Measurements from ENCODE around the gene SCMH1.

Gene SCMH1

DNA sequence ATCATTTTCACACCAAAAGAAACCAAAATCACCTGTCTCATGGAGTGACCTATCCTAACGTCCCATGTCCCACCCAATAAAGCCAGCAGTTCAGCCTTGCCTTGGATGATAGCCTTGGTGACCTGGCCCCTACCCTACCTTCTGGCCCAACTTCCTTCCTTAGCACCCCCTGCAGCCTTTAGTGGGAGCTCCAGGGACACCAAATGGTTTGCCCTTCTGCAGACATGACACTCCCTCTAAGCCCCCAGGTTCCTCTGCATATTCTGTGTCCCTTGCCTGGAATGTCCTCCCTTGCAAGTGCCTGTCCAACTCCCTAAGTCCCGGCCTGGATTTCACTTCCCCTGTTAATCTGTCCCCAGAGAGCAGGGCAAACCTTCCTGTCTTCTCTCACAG lies 222.8 kb downstream of the SCMH1 start:
- TF ChIP-seq ZNF274 (IDR thresholded peaks at IDR 0.05; ENCODE audit: low read depth, low read length), result no peak
- H3K4me3 ChIP-seq (ENCODE audit: low read length), result no peak overlapping the region

DNA sequence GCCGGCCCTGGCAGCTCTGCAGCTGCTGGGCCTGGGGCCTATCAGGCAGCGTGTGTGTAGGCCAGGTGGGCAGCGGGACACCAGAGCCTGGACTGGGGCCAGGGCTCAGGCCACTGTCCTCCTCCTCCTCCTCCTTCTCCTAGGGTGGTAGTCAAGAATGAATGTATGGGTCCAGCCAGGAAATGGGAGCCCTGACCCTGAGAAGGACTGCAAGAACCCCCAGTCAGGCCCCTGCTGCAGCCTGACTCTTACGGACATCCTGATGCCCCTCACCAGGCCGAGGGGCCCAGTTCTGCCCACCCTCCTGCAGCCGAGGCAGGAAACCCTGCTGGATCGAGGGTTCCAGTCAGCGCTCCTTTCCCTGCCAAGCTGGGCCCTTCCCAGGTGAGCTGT lies 224.1 kb downstream of the SCMH1 start:
- no peak overlapping the region for H3K4me3 ChIP-seq (ENCODE audit: low read length)
- no peak for TF ChIP-seq ZNF274 (IDR thresholded peaks at IDR 0.05; ENCODE audit: low read depth, low read length)

DNA sequence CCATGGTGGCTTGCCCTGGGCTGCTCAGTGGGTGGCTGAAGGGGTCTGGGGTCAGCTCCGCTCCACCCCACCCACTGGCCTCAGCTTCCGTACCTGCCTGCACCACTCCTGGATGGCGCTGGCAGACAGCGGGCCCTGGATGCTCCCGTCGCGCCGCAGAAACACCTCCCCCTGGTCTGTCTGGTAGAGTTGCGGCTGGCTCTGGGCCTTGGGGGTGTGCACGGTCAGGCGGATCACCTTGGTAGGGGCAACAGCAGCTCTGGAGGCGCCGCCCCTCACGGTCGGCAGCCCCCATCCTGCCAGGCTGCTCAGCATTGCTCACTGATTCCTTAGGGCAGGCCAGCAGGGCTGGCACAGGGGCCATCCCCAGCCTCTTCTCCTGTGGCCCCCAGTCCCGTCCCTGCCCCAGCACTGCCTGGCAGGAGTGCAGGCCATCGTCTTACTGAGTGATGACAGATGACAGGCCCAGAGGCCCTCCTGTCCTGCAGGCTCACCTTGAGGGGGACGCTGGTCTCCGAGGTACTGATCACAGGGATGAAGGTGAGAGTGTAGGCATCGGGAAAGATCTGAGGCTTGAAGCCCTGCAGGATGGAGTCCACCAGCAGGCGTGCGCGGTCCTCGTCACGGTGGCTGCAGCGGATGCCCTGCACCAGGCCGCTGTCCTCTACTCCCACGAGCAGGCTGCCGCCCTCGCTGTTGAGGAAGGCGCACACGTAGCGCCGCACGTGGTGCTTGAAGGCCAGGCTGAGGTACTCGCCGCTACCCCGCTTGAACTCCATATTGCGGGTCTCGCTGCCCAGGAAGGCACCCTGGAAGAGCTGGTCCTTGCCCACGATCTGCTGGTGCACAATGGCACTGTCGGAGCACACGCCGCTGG lies 224.7 kb downstream of the SCMH1 start:
- H3K4me3 ChIP-seq (ENCODE audit: low read length), result no peak overlapping the region
- TF ChIP-seq ZNF274 (IDR thresholded peaks at IDR 0.05; ENCODE audit: low read depth, low read length), result no peak

DNA sequence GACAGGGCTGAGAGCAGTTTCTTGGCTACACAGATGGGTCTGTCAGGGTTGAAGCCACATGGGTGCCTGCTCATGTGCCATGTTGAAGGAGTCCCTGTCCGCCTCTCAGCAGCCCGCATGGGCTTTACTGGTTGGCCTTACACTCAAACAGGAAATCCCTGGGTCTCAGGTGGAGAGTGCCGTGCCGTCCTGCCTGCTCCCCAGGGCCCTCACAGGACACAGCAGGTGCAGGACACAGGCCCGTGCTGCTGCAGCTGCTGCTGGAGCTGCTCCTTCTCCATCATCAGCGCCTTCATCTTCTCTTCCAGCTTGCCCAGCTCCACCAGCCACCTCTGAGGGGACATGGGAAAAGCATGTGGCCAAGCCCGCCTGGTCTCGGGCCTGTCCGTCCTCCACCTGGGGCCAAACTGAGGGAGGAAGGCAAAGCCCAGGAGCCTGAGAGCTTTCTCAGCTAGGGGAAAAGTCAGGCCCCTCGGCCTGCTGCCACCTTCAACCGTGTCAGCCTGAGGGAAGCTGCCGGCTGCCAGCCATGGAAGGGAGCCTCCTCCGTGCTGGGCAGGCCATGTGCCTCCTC lies 226.1 kb downstream of the SCMH1 start:
- TF ChIP-seq ZNF274 (IDR thresholded peaks at IDR 0.05; ENCODE audit: low read depth, low read length), result no peak
- H3K4me3 ChIP-seq (ENCODE audit: low read length), result no peak overlapping the region

DNA sequence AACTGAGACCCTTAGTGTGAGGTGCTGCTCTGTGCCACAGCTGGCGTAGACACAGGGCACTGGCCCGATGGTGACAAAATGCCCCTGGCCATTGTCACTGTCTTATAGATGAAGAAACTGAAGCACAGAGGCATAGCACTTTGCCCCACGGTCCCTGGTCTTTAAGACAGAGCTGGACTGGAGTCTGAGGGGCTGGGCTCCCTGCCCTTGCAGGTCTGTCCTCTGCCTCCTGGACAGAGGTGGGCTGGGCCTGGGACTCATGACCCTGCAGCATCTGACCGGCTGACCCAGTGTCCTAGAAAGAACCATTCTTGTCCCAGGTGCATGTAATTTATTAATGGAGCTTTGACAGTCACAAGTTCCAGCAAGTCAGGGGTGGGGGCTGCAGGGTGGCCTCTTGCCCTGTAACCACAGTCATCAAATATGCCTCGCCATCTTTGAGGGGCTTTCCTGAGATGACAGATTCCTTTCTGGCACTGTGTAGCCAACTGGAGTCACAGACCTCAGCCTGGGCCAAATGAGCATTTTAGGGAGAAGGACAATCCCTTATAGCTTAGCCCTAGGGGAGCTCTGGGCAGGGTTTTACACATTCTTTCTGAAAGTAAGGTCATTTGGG lies 226.7 kb downstream of the SCMH1 start:
- no peak for TF ChIP-seq ZNF274 (IDR thresholded peaks at IDR 0.05; ENCODE audit: low read depth, low read length)
- H3K4me3 ChIP-seq (ENCODE audit: low read length), result no peak overlapping the region

DNA sequence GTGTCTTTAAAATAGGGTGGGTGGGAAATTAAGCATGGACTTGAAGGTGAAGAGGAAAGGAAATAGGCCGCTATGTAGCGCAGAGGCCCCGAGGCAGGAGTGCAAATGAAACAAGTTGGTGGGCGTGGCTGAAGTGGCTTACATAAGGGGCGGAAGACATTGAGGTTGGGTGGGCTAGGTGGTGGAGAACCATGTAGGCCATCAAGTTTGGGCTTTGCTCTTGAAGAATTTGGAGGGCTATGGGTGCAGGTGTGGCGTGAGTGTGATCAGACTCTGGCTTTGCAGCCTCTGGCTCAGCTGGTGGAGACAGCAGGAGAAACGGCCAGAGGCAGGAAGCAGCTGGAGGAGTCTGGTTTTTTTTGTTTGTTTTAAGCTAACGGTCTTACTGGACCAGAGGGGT lies 227.2 kb downstream of the SCMH1 start:
- no peak for TF ChIP-seq ZNF274 (IDR thresholded peaks at IDR 0.05; ENCODE audit: low read depth, low read length)
- H3K4me3 ChIP-seq (ENCODE audit: low read length), result no peak overlapping the region

DNA sequence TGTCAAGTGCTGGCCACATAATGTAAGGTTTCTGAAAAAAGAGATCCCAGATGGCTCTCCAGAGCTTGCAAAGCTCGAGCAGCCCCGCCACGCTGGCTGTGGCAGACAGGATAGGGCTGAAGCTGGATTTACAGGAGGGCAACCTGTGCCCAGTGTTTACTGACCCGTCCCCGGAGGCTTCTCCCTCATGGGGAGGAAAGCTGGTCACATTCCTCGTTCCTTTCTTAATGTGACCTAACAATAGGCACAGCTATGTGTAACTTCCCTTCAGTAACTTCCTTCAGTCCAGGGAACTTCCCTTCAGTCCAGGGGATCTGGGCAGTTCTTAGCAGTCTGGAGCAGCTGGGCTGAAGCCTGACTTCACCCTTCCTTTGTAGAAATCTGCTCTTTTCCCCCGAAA lies 228.3 kb downstream of the SCMH1 start:
- no peak for TF ChIP-seq ZNF274 (IDR thresholded peaks at IDR 0.05; ENCODE audit: low read depth, low read length)
- no peak overlapping the region for H3K4me3 ChIP-seq (ENCODE audit: low read length)

DNA sequence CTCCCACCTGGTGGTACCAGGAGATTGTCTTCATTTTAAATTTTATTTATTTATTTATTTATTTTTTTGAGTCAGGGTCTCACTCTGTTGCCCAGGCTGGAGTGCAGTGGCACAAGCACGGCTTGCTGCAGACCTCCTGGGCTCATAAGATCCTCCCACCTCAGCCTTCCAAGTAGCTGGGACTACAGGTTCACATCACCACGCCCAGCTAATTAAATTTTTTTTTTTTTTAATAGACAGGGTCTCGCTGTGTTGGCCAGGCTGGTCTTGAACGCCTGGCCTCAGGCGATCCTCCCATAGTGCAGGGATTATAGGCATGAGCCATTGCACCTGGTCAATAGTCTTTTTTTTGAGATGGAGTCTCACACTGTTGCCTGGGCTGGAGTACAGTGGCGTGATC lies 229.1 kb downstream of the SCMH1 start:
- TF ChIP-seq ZNF274 (IDR thresholded peaks at IDR 0.05; ENCODE audit: low read depth, low read length), result no peak
- H3K4me3 ChIP-seq (ENCODE audit: low read length), result no peak overlapping the region

DNA sequence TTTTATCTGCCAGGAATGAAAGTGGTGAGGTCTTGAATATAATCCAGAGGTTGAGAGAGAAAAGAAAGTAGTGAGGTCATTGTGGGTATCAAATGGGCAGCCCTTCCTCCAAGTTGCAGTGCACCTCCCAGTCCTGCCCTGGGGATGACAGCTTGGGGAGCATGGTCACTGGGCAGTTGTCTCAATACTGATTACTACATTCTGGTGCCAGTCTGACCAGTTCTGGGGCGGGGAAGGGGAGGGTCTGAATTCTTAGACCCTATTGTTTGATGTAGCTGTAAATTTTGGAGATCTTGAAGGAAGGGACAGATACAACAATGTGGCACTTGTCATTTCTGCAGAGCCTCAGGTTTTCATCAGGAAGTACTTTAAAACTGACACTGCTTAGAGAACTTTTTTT lies 231.8 kb downstream of the SCMH1 start:
- H3K4me3 ChIP-seq (ENCODE audit: low read length), result no peak overlapping the region
- no peak for TF ChIP-seq ZNF274 (IDR thresholded peaks at IDR 0.05; ENCODE audit: low read depth, low read length)

DNA sequence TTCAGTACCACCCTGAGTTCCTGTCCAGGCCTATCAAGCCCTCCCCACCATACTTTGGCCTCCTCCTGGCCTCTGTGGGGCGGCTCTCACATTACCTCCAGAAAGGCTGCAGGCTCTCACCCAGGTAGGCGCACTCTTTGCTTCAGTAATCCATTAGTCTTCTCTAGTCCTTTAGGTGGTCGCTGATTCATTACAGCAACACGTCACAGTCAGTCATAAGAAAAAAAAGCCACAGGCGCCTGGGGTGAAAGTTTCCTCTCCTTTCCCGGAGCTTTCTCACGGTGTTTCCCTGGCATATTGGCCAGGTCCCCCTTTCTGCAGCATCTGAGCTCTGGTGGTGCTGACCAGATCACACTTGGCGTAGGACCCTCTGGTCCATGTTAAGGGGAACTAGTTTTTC lies 232.6 kb downstream of the SCMH1 start:
- TF ChIP-seq ZNF274 (IDR thresholded peaks at IDR 0.05; ENCODE audit: low read depth, low read length), result no peak
- no peak overlapping the region for H3K4me3 ChIP-seq (ENCODE audit: low read length)

DNA sequence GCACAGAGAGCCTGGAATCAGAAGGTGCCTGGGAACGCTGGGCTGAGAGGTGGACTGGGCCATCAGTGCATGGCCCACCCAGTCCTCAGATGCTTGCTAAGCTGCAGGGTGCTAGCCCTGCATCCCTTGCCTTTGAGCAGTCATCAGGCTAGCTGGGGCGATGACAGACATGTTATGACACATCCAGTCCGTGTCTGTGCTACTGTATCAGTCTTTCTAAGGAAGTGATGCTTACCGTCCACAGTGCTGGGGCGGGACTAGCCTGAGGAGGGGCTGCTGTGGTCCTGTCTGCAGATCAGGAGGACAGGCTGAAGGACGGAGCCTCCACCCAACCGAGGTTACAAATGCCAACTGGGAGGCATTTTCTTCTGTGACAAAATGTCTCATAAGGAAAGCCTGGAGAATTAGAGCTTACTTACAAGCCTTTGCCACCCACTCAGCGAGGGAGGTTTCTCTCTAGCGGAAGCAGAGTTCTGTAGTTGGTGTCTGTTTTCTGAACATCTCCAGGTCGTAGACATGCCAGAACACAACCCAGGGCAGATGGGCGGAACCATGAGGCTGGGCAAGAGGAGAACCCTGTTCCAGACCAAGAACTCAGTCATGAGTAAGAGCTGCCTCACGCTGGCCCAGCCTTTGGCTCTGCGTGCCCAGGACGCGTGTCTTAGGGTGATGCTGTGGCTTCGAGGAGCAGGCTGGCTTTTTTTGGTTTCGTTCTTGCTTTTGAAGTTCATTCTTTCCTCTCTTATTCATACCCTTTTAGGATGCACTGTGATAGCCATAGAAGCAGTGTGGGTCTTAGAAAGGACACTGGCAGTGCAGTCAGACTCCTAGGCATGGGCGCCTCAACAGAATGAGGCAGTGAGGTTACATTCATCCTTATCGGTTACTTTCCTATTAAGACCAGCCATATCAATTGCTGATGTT lies 234.9 kb downstream of the SCMH1 start:
- TF ChIP-seq ZNF274 (IDR thresholded peaks at IDR 0.05; ENCODE audit: low read depth, low read length), result no peak
- no peak overlapping the region for H3K4me3 ChIP-seq (ENCODE audit: low read length)

DNA sequence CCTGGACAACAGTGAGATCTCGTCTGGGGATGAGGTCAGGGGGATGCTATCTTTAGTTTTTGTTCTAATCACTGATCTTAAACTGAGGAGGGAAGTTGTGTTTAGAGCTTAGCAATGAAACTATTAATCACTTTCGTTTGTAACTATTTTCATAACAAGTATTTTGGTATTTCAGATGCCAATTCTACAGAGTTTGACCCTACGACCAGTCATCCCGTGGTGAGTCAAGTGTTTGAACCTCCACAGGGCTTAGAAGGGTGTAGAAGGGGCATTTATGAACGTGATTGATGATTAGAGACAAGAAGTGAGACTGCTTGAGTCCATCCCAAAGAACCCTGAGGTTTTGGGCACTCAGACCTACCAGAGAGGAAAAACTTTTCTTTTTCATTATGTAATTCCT lies 236.2 kb downstream of the SCMH1 start:
- no peak overlapping the region for H3K4me3 ChIP-seq (ENCODE audit: low read length)
- no peak for TF ChIP-seq ZNF274 (IDR thresholded peaks at IDR 0.05; ENCODE audit: low read depth, low read length)

DNA sequence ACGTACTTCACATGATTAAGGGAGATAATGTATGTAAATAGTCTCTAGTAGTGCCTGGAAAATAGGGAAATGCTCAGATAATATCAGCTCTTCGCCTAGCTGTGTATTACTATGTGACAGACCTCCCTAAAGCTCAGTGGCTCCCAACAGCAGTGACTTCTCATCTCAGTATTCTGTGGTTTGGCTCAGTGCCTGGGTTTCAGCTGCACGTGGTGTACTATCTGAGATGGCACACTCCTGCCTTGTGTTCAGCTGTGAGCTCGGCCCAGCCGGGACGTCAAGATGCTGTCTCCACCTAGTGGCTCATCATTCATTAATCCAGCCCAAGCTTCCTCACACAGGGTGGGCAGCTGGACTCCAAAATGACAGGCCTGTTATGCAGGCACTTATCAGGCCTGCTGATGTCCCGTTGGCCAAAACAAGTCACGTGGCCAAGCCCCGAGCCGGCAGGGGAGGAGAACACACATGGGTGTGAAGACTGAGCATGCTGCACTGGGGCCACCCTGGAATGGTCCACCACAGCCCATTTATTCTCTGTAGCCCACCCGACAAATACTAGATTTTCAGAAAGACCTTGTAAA lies 238.4 kb downstream of the SCMH1 start:
- TF ChIP-seq ZNF274 (IDR thresholded peaks at IDR 0.05; ENCODE audit: low read depth, low read length), result no peak
- no peak overlapping the region for H3K4me3 ChIP-seq (ENCODE audit: low read length)

DNA sequence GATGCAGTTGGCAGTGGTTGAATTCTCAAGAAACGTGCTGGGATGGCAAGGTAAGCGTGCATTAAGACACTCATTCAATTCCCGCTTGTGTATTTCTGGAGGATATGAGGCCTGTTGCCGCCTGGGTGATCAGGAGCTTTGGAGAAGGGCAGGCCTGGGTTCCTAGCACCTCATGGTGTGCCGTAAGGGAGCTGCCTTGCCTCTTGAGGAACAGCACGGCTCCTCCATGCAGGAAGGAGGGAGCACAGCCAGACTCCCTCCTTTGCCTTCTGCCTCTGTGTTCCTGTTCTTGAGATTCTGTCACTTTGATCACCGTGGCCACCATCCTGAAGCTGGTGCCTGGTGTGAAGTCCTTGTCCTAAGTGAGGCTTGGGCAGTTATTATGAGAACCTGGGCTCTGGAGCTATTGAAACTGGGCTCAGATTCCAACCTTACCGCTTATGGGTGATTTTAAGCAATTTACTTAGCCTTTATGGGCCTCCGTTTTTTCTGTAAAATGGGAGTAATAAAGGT lies 238.9 kb downstream of the SCMH1 start:
- no peak for TF ChIP-seq ZNF274 (IDR thresholded peaks at IDR 0.05; ENCODE audit: low read depth, low read length)

More for the DNA sequence above, 238.9 kb downstream of the SCMH1 start:
- no peak overlapping the region for H3K4me3 ChIP-seq (ENCODE audit: low read length)

All from GM08714 (cell line).